ENCODE measurements around the gene ADAMTS2. TPM values are rescaled to one million over a fixed set of nuclear protein-coding genes. Genes with fewer than 3 reads are reported as not detected.

The ADAMTS2 gene
- total RNA-seq, 1 donor from 2014 or later = 18.9 TPM

- no peak for DNase-seq (ENCODE audit: low spot score)
Measured at GRCh38 chr5:179266291-179267070, 78.8 kb downstream of the ADAMTS2 start.

GRCh38 chr5:179265514-179266290 lies 79.6 kb downstream of the ADAMTS2 start:
- peak; percentile 88 for DNase-seq (ENCODE audit: low spot score)

GRCh38 chr5:179264783-179265513 lies 80.3 kb downstream of the ADAMTS2 start:
- no peak for DNase-seq (ENCODE audit: low spot score)

- no peak for DNase-seq (ENCODE audit: low spot score)
Measured at GRCh38 chr5:179264053-179264782, 81.0 kb downstream of the ADAMTS2 start.

GRCh38 chr5:179263391-179264052 lies 81.7 kb downstream of the ADAMTS2 start:
- no peak for DNase-seq (ENCODE audit: low spot score)

- DNase-seq (ENCODE audit: low spot score) = no peak
Measured at GRCh38 chr5:179262126-179262920, 82.9 kb downstream of the ADAMTS2 start.

GRCh38 chr5:179261301-179262125 lies 83.7 kb downstream of the ADAMTS2 start:
- DNase-seq (ENCODE audit: low spot score) = peak; percentile 65

GRCh38 chr5:179260324-179261070 lies 84.8 kb downstream of the ADAMTS2 start:
- no peak for DNase-seq (ENCODE audit: low spot score)

- no peak for DNase-seq (ENCODE audit: low spot score)
Measured at GRCh38 chr5:179259731-179260323, 85.4 kb downstream of the ADAMTS2 start.

GRCh38 chr5:179258922-179259730 lies 86.1 kb downstream of the ADAMTS2 start:
- no peak for DNase-seq (ENCODE audit: low spot score)

GRCh38 chr5:179258001-179258921 lies 87.0 kb downstream of the ADAMTS2 start:
- no peak for DNase-seq (ENCODE audit: low spot score)

GRCh38 chr5:179257176-179257682 lies 88.0 kb downstream of the ADAMTS2 start:
- DNase-seq (ENCODE audit: low spot score) = no peak

GRCh38 chr5:179256328-179257175 lies 88.7 kb downstream of the ADAMTS2 start:
- DNase-seq (ENCODE audit: low spot score) = no peak

GRCh38 chr5:179255527-179256327 lies 89.5 kb downstream of the ADAMTS2 start:
- no peak for DNase-seq (ENCODE audit: low spot score)

Data from mucosa of gallbladder (tissue), 1 donor.